Kidney (tissue), 14 donors: ENCODE data around the gene CTCFL. TPM values are rescaled to one million over a fixed set of nuclear protein-coding genes. Genes with fewer than 3 reads are reported as not detected.

Source experiments
- DNase-seq, 5 donors: peaks; one replicate each; pipeline ENCODE4 v3.0.0-alpha.2; 2013 to 2020
- FAIRE-seq: peaks from 2 replicates; lab custom pipeline; 2012; peaks lifted over from hg19 to GRCh38; lab: Jason Lieb, UNC
- H3K27ac ChIP-seq, 2 donors: one replicate each; pipeline ENCODE4 v1.7.0; 2013; ENCODE audit warnings: low read depth in 2 of 2, low read length in 2 of 2, inconsistent platforms in 1 of 2
- H3K27me3 ChIP-seq: one replicate; pipeline ENCODE4 v1.7.1; 2013; ENCODE audit warnings: low read length, inconsistent platforms; ENCODE audit not compliant: control insufficient read depth, insufficient read depth
- H3K36me3 ChIP-seq, 3 donors: one replicate each; pipeline versions ENCODE4 v1.7.0 to v1.7.1; 2013; ENCODE audit warnings: low read length in 3 of 3, control low read depth in 1 of 3, inconsistent platforms in 1 of 3; ENCODE audit not compliant: insufficient read depth in 3 of 3, control insufficient read depth in 2 of 3
- H3K4me1 ChIP-seq, 3 donors: one replicate each; pipeline versions ENCODE4 v1.7.0 to v1.7.1; 2013; ENCODE audit warnings: low read length in 3 of 3, inconsistent platforms in 1 of 3, low read depth in 1 of 3; ENCODE audit not compliant: control insufficient read depth in 2 of 3, insufficient read depth in 2 of 3
- H3K4me3 ChIP-seq, 3 donors: one replicate each; pipeline versions ENCODE4 v1.7.0 to v1.8.1; 2013; ENCODE audit warnings: low read length in 3 of 3, control low read depth in 1 of 3, inconsistent platforms in 1 of 3
- H3K9ac ChIP-seq, 3 donors: one replicate each; pipeline versions ENCODE4 v1.7.0 to v1.7.1; 2013; ENCODE audit warnings: low read length in 3 of 3, control low read depth in 1 of 3, inconsistent platforms in 1 of 3
- H3K9me3 ChIP-seq, 3 donors: one replicate each; pipeline versions ENCODE4 v1.7.0 to v1.7.1; 2013; ENCODE audit warnings: low read length in 3 of 3, control low read depth in 1 of 3, inconsistent platforms in 1 of 3; ENCODE audit not compliant: control insufficient read depth in 2 of 3, insufficient read depth in 1 of 3
- CTCF ChIP-seq: IDR thresholded peaks from 3 replicates; pipeline ENCODE4 v1.5.1; 2012; ENCODE audit warnings: mild to moderate bottlenecking, moderate library complexity, borderline replicate concordance; ENCODE audit not compliant: insufficient read depth; ENCODE audit errors: extremely low read depth
- intact Hi-C: fragments of 100-400 bp; cut with DNase I; formaldehyde crosslinking; loops from one replicate; pipeline ENCODE4 v1.11.1; 2022
- polyA plus RNA-seq: library from polyadenylated mRNA; stranded (reverse); fragments of 350-450 nt; fragmentation: Illumina TruSeq; extraction: RNeasy Lipid Tissue Mini Kit (QIAGEN cat#74804); gene quantifications from one replicate; pipeline ENCODE4 v1.2.3, GENCODE V29; 2014; ENCODE audit warnings: low read depth, low replicate concordance; ENCODE audit not compliant: insufficient read depth
- total RNA-seq: library from RNA; stranded (reverse); fragmentation: NEBNext Ultra II Directional; extraction: Animal tissue kit (Norgen Biotek cat#: 25700); gene quantifications from one replicate; pipeline ENCODE4 v1.2.1, GENCODE V29; 2021
- donor health status: control.
- donor health status: control.
- donor health status: control.
- donor health status: control.
- donor health status: control.
- donor health status: DM: yes; HTN: yes; CAD: no.
- donor health status: Normal renal cell carcinoma (clear cell type).

The CTCFL gene
- total and polyA plus RNA-seq, 2 donors from 2014 or later, result not detected

GRCh38 chr20:57566803-57567459 lies 42.0 kb upstream of the CTCFL start:
- Histone ChIP-seq H3K36me3 (peaks cover 0 to 42% (median 28%) of the 10 kb centered on the region in 3 donors), H3K9me3 (no peaks in the 10 kb centered on the region), H3K27me3 (no peaks in the 10 kb centered on the region), H3K27ac (peak overlapping the region; percentile 65 to 71), H3K4me1 (peaks cover 0 to 8% (median 3%) of the 10 kb centered on the region in 3 donors), H3K4me3 (peak overlapping the region in 2 of 3 donors; percentile 76 to 78), H3K9ac (peak overlapping the region in 1 of 3 donors; percentile 44)
- FAIRE-seq, result no peak
- no peak for DNase-seq
- intact Hi-C loops, result no loop called here
- no peak for TF ChIP-seq CTCF

GRCh38 chr20:57566399-57566798 lies 41.5 kb upstream of the CTCFL start:
- no peak for TF ChIP-seq CTCF
- intact Hi-C loops, result no loop called here
- DNase-seq, result no peak

GRCh38 chr20:57564951-57565642 lies 40.2 kb upstream of the CTCFL start:
- no peaks in the 10 kb centered on the region for H3K27me3 ChIP-seq
- no peaks in the 10 kb centered on the region for H3K9me3 ChIP-seq
- DNase-seq (no peak), FAIRE-seq (no peak)
- H3K27ac ChIP-seq, result peak overlapping the region; percentile 80 to 84
- peaks cover 3 to 6% (median 6%) of the 10 kb centered on the region in 3 donors for H3K4me1 ChIP-seq
- H3K9ac ChIP-seq, result peak overlapping the region in 1 of 3 donors; percentile 90
- H3K4me3 ChIP-seq, result peak overlapping the region in 2 of 3 donors; percentile 76 to 78
- TF ChIP-seq CTCF, result no peak
- H3K36me3 ChIP-seq, result peaks cover 0 to 52% (median 31%) of the 10 kb centered on the region in 3 donors
- intact Hi-C loops, result no loop called here

More at GRCh38 chr20:57566399-57566798, 41.5 kb upstream of the CTCFL start:
- peak overlapping the region in 2 of 3 donors; percentile 76 to 78 for H3K4me3 ChIP-seq
- peaks cover 0 to 48% (median 31%) of the 10 kb centered on the region in 3 donors for H3K36me3 ChIP-seq
- peak overlapping the region; percentile 65 to 71 for H3K27ac ChIP-seq
- H3K27me3 ChIP-seq, result no peaks in the 10 kb centered on the region
- peak overlapping the region in 1 of 3 donors; percentile 44 for H3K9ac ChIP-seq
- no peak for FAIRE-seq
- H3K9me3 ChIP-seq, result no peaks in the 10 kb centered on the region
- H3K4me1 ChIP-seq, result peaks cover 0 to 8% (median 3%) of the 10 kb centered on the region in 3 donors
